IMR-90 (cell line): ENCODE data around the gene CSNK2B. TPM values are rescaled to one million over a fixed set of nuclear protein-coding genes. Genes with fewer than 3 reads are reported as not detected.

Experiments used
- ATAC-seq: fragments of 200-7000 bp; cut with Tn5 transposase; 2 replicates; pipeline ENCODE4 v1.9.1; 2020; ENCODE audit warnings: low read depth, mild to moderate bottlenecking, moderate library complexity
- BruUV-seq: library from RNA; stranded (reverse); fragments of 400-500 nt; replicated peaks from 2 replicates; lab custom pipeline; 2021; lab: Mats Ljungman, UMichigan
- CTCF ChIA-PET: fragments of 300-600 bp; formaldehyde crosslinking; extraction: SDS; loops from one replicate; lab custom pipeline; 2021; ENCODE audit warnings: antibody characterized with exemption; lab: Yijun Ruan, JAX
- POLR2A ChIA-PET: fragments of 300-600 bp; sonication (Branson Sonifier 250); formaldehyde crosslinking; loops from one replicate; lab custom pipeline; 2022; ENCODE audit warnings: antibody characterized with exemption; ENCODE audit not compliant: unreplicated experiment; lab: Charles Lee
- DNase-seq: peaks from one replicate; pipeline ENCODE4 v3.0.0; 2013
- H2AFZ ChIP-seq: replicated peaks from 2 replicates; pipeline ENCODE3; 2013; ENCODE audit warnings: low read length, mild to moderate bottlenecking; ENCODE audit not compliant: poor library complexity
- H2AK5ac ChIP-seq: 2 replicates; pipeline ENCODE4 v1.6.1; 2013; ENCODE audit warnings: low read depth, low read length, inconsistent platforms
- H2AK9ac ChIP-seq: replicated peaks from 2 replicates; pipeline ENCODE3; 2013; ENCODE audit warnings: mild to moderate bottlenecking, low read depth, low read length, moderate library complexity; ENCODE audit not compliant: poor library complexity
- H2BK120ac ChIP-seq: 2 replicates; pipeline ENCODE4 v1.6.1; 2013; ENCODE audit warnings: low read depth, low read length, inconsistent platforms
- H2BK15ac ChIP-seq: 3 replicates; pipeline ENCODE4 v1.6.1; 2013; ENCODE audit warnings: low read depth, low read length, inconsistent platforms
- H2BK20ac ChIP-seq: 2 replicates; pipeline ENCODE4 v1.6.1; 2013; ENCODE audit warnings: low read depth, mild to moderate bottlenecking, inconsistent platforms, low read length, moderate library complexity
- H2BK5ac ChIP-seq: 2 replicates; pipeline ENCODE4 v1.6.1; 2013; ENCODE audit warnings: mild to moderate bottlenecking, low read depth, low read length, inconsistent platforms; ENCODE audit not compliant: poor library complexity, severe bottlenecking
- H3K14ac ChIP-seq: replicated peaks from 2 replicates; pipeline ENCODE4 v1.6.1; 2013; ENCODE audit warnings: low read depth, low read length, inconsistent platforms
- H3K18ac ChIP-seq: 2 replicates; pipeline ENCODE4 v1.6.1; 2013; ENCODE audit warnings: low read depth, low read length, control low read depth
- H3K23ac ChIP-seq: 2 replicates; pipeline ENCODE4 v1.6.1; 2013; ENCODE audit warnings: low read depth, low read length, inconsistent platforms
- H3K27ac ChIP-seq: 2 replicates; pipeline ENCODE4 v1.5.1; 2013; ENCODE audit warnings: mild to moderate bottlenecking, control low read depth, low read length; ENCODE audit not compliant: insufficient read depth
- H3K27me3 ChIP-seq: 2 replicates; pipeline ENCODE4 v1.6.1; 2013; ENCODE audit warnings: low read length; ENCODE audit not compliant: control insufficient read depth, insufficient read depth
- H3K36me3 ChIP-seq: 2 replicates; pipeline ENCODE4 v1.6.1; 2013; ENCODE audit warnings: low read length, mixed read lengths; ENCODE audit not compliant: control insufficient read depth, insufficient read depth
- H3K4ac ChIP-seq: 2 replicates; pipeline ENCODE4 v1.6.1; 2013; ENCODE audit warnings: low read depth, low read length, inconsistent platforms
- H3K4me1 ChIP-seq: 2 replicates; pipeline ENCODE4 v1.6.1; 2013; ENCODE audit warnings: low read length, mixed read lengths; ENCODE audit not compliant: control insufficient read depth, insufficient read depth
- H3K4me2 ChIP-seq: 2 replicates; pipeline ENCODE4 v1.6.1; 2013; ENCODE audit warnings: low read depth, mild to moderate bottlenecking, control low read depth, low read length, moderate library complexity
- H3K4me3 ChIP-seq: 2 replicates; pipeline ENCODE4 v1.5.1; 2013; ENCODE audit warnings: low read depth, mild to moderate bottlenecking, control low read depth, low read length, moderate library complexity; ENCODE audit not compliant: insufficient read depth
- H3K56ac ChIP-seq: 2 replicates; pipeline ENCODE4 v1.6.1; 2013; ENCODE audit warnings: low read length, inconsistent platforms; ENCODE audit not compliant: insufficient read depth; ENCODE audit errors: extremely low read depth
- H3K79me1 ChIP-seq, 2 experiments: 2 replicates each; pipeline ENCODE4 v1.6.1; 2013; ENCODE audit warnings: low read length in 2 of 2, inconsistent platforms in 1 of 2, low read depth in 1 of 2
- H3K9ac ChIP-seq: 2 replicates; pipeline ENCODE4 v1.6.1; 2013; ENCODE audit warnings: low read depth, low read length, control low read depth
- H3K9me1 ChIP-seq: 2 replicates; pipeline ENCODE4 v1.6.1; 2013; ENCODE audit warnings: low read length, inconsistent platforms; ENCODE audit not compliant: insufficient read depth
- H3K9me3 ChIP-seq: 2 replicates; pipeline ENCODE4 v1.6.1; 2013; ENCODE audit warnings: low read length; ENCODE audit not compliant: control insufficient read depth, insufficient read depth
- H4K20me1 ChIP-seq: 2 replicates; pipeline ENCODE4 v1.6.1; 2013; ENCODE audit warnings: low read length, inconsistent platforms; ENCODE audit not compliant: insufficient read depth
- H4K5ac ChIP-seq: 2 replicates; pipeline ENCODE4 v1.6.1; 2013; ENCODE audit warnings: mild to moderate bottlenecking, low read depth, low read length, control low read depth
- H4K8ac ChIP-seq, 2 experiments: 2 replicates each; pipeline ENCODE4 v1.6.1; 2013; ENCODE audit warnings: low read depth in 2 of 2, low read length in 2 of 2, control low read depth in 1 of 2, inconsistent platforms in 1 of 2
- H4K91ac ChIP-seq: 2 replicates; pipeline ENCODE4 v1.6.1; 2013; ENCODE audit warnings: low read depth, low read length, inconsistent platforms; ENCODE audit not compliant: insufficient read depth
- BHLHE40 ChIP-seq: fragments of 150-350 bp; IDR thresholded peaks from 2 replicates; pipeline ENCODE4 v1.6.1; 2016; ENCODE audit warnings: mild to moderate bottlenecking, low read depth, low read length
- CEBPB ChIP-seq: IDR thresholded peaks from 2 replicates; pipeline ENCODE4 v1.6.1; 2012; ENCODE audit warnings: low read depth, low read length, improper control_type of control experiment
- CTCF ChIP-seq: conservative IDR thresholded peaks from 2 replicates; pipeline ENCODE4 v1.5.1; 2012; ENCODE audit warnings: mild to moderate bottlenecking, low read depth, low read length, improper control_type of control experiment
- ELK1 ChIP-seq: fragments of 150-350 bp; IDR thresholded peaks from 2 replicates; pipeline ENCODE4 v1.6.1; 2016; ENCODE audit warnings: low read depth, mild to moderate bottlenecking, low read length, moderate library complexity, borderline replicate concordance
- FOS ChIP-seq: fragments of 150-350 bp; IDR thresholded peaks from 2 replicates; pipeline ENCODE4 v1.6.1; 2016; ENCODE audit warnings: low read depth, low read length
- MAZ ChIP-seq: IDR thresholded peaks from 2 replicates; pipeline ENCODE4 v1.6.1; 2012; ENCODE audit warnings: low read depth, mild to moderate bottlenecking, low read length, improper control_type of control experiment, moderate library complexity, borderline replicate concordance
- MXI1 ChIP-seq: IDR thresholded peaks from 2 replicates; pipeline ENCODE4 v1.6.1; 2012; ENCODE audit warnings: low read depth, mild to moderate bottlenecking, low read length, moderate library complexity, borderline replicate concordance
- NFE2L2 ChIP-seq: fragments of 150-350 bp; IDR thresholded peaks from 2 replicates; pipeline ENCODE4 v1.6.1; 2016; ENCODE audit warnings: low read depth, mild to moderate bottlenecking, low read length
- POLR2A ChIP-seq: IDR thresholded peaks from 2 replicates; pipeline ENCODE4 v1.6.1; 2012; ENCODE audit warnings: mild to moderate bottlenecking, low read depth, low read length
- RCOR1 ChIP-seq: IDR thresholded peaks from 2 replicates; pipeline ENCODE4 v1.6.1; 2012; ENCODE audit warnings: mild to moderate bottlenecking, low read length, improper control_type of control experiment; ENCODE audit not compliant: insufficient replicate concordance
- RFX5 ChIP-seq: IDR thresholded peaks from 2 replicates; pipeline ENCODE4 v1.8.0; 2012; ENCODE audit warnings: low read depth, mild to moderate bottlenecking, low read length, moderate library complexity
- USF2 ChIP-seq: fragments of 150-350 bp; IDR thresholded peaks from 2 replicates; pipeline ENCODE4 v1.6.1; 2017; ENCODE audit warnings: mild to moderate bottlenecking, antibody characterized with exemption, low read length, low read depth
- WGBS, 2 experiments: methylation state at CpG; one replicate each; pipeline versions ENCODE4 v1.1.5 to v1.1.7; 2013; ENCODE audit warnings: missing lambda C conversion rate in 2 of 2; ENCODE audit not compliant: insufficient read length in 1 of 2; ENCODE audit errors: extremely low coverage in 2 of 2; 5-methylcytosine and 5-hydroxymethylcytosine counted together
- dilution Hi-C: fragments of 300-500 bp; cut with HindIII; formaldehyde crosslinking; loops from one replicate; pipeline ENCODE4 v1.14.3; 2018; ENCODE audit warnings: low sequenced_read_pairs; ENCODE audit not compliant: unreplicated experiment
- in situ Hi-C: fragments of 300-500 bp; cut with MboI; formaldehyde crosslinking; loops from 3 replicates; pipeline ENCODE4 v1.14.3; 2019; ENCODE audit warnings: low sequenced_read_pairs, inconsistent platforms, mixed read lengths
- intact Hi-C: fragments of 100-400 bp; cut with micrococcal nuclease; formaldehyde crosslinking; loops from 2 replicates; pipeline ENCODE4 v1.10.0; 2022
- polyA plus RNA-seq, 3 experiments: library from polyadenylated mRNA; depleted of rRNA; stranded (reverse); fragments of >200 nt; gene quantifications; 2 replicates each; pipeline ENCODE4 v1.2.3, GENCODE V29; 2012; ENCODE audit warnings: low replicate concordance in 1 of 3
- total RNA-seq: library from RNA; depleted of rRNA; stranded (reverse); fragments of >200 nt; gene quantifications from 2 replicates; pipeline ENCODE4 v1.2.3, GENCODE V29; 2012

Gene CSNK2B
- total and polyA plus RNA-seq, 2 of the 4 experiments (the other 2 are of a cell fraction) = 194 to 240 TPM

GRCh38 chr6:31707701-31708100, 41.8 kb downstream of the CSNK2B start:
- Histone ChIP-seq H3K4me3 (no peak overlapping the region), H4K20me1 (no peaks in the 10 kb centered on the region; the same call in 1 of the 2 replicates), H3K14ac (no peak overlapping the region), H3K4me2 (no peak overlapping the region), H2BK15ac (no peak overlapping the region), H3K27me3 (peaks cover 14% of the 10 kb centered on the region; the same call in 1 of the 2 replicates), H4K8ac (no peak overlapping the region), H4K91ac (no peak overlapping the region), H3K27ac (no peak overlapping the region), H3K9me1 (no peaks in the 10 kb centered on the region), H2BK20ac (no peak overlapping the region), H4K5ac (no peak overlapping the region), H2BK5ac (no peak overlapping the region), H3K4ac (no peak overlapping the region), H2AFZ (no peak overlapping the region), H3K4me1 (no peaks in the 10 kb centered on the region), H3K56ac (no peak overlapping the region), H3K18ac (no peak overlapping the region), H3K9me3 (no peaks in the 10 kb centered on the region), H3K23ac (no peak overlapping the region), H2AK9ac (no peak overlapping the region), H3K36me3 (no peaks in the 10 kb centered on the region), H2BK120ac (no peak overlapping the region), H3K9ac (no peak overlapping the region), H3K79me1 (peaks cover 0 to 2% of the 10 kb centered on the region in 2 experiments; a peak in 1 of 4 replicates), H2AK5ac (no peak overlapping the region)
- BruUV-seq = no TSS peak
- DNase-seq = no peak
- TF ChIP-seq BHLHE40 (no peak), FOS (no peak), RCOR1 (no peak), CTCF (no peak), USF2 (no peak), MAZ (no peak), POLR2A (no peak), NFE2L2 (no peak), CEBPB (no peak), RFX5 (no peak), MXI1 (no peak), ELK1 (no peak)
- dilution Hi-C loops = no loop called here
- ATAC-seq = no peak
- intact Hi-C loops = no loop called here
- ChIA-PET POLR2A (no interaction called here), CTCF (no interaction called here)
- 100% methylated on average over 2 of the region's 10 CpGs; no CpG with 5 or more reads in 1 of the 2 experiments for WGBS, 2 experiments
- in situ Hi-C loops = no loop called here
